Measurements from ENCODE around the gene BGN.

DNA sequence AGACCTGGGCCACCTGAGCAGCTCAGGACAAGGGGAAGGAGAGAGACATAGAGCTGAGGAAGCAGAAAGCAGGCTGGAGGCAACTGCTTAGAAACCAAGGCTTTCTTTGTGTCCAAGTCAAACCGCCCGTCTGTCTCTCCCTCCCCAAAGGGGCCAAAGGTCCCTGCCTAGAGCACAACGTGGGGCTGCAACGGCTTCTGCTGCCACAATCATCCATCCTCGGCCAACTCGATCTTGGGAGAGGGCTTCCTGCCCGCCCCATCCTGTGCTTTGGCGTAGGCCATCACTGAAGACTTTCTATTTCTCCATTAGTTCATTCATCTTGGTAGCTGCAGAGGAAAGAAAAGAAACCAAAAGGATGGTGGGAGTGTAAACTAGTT is 47.2 kb upstream of the BGN start:
- TF ChIP-seq POLR2A (IDR thresholded peaks at IDR 0.05; ENCODE audit: extremely low read depth, insufficient read length) (no peak), CTCF (IDR thresholded peaks at IDR 0.05; ENCODE audit: low read depth, low read length) (no peak), MYC (IDR thresholded peaks at IDR 0.05; ENCODE audit: low read depth, low read length) (no peak)
- TF ChIP-seq, protein P1, sequence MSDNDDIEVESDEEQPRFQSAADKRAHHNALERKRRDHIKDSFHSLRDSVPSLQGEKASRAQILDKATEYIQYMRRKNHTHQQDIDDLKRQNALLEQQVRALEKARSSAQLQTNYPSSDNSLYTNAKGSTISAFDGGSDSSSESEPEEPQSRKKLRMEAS (IDR thresholded peaks at IDR 0.05; ENCODE audit: low read depth, low read length) = no peak
